ENCODE measurements around the gene AVEN.

AVEN gene

GRCh38 chr15:34065941-34066340, 26.9 kb upstream of the AVEN start:
- TF ChIP-seq CTCF (IDR thresholded peaks at IDR 0.05), result no peak

GRCh38 chr15:34065261-34065660, 26.3 kb upstream of the AVEN start:
- no peak for TF ChIP-seq CTCF (IDR thresholded peaks at IDR 0.05)

DNA sequence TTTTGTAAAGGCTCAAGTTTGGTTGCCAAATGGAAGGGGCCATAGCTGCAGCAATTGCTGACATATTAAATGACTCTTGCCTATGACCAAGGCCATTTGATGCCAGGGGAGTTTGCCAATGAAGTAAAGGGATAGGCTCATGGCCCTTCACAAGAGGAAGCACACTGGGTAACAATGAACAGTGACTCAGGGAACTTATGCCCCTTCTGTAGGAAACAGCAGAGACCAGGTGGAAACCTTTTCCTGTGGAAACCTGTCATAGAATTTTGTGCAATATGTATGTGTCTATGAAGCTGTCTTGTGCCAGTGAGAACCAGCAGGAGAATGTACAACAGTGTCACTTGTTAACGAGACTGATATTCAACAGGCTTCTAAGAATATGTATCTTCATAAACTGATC, 25.4 kb upstream of the AVEN start:
- no peak for TF ChIP-seq CTCF (IDR thresholded peaks at IDR 0.05)

GRCh38 chr15:34059946-34060345, 20.9 kb upstream of the AVEN start:
- no peak for TF ChIP-seq CTCF (IDR thresholded peaks at IDR 0.05)

GRCh38 chr15:34059476-34059875, 20.5 kb upstream of the AVEN start:
- TF ChIP-seq CTCF (IDR thresholded peaks at IDR 0.05), result no peak

DNA sequence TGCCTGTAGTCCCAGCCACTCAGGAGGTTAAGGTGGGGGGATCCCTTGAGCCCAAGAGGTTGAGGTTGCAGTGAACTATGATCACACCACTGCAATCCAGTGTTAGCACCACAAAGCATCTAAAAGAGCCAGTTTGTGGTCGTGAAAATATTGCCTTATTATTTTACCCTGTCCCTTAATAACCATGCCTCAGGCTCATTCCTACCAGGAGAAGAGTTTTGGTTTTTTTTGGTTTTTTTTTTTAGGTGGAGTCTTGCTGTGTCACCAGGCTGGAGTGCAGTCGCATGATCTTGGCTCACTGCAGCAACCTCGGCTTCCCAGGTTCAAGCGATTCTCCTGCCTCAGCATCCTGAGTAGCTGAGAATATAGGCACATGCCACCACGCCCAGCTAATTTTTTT, 17.9 kb upstream of the AVEN start:
- no peak for TF ChIP-seq CTCF (IDR thresholded peaks at IDR 0.05)

GRCh38 chr15:34055868-34056595, 17.0 kb upstream of the AVEN start:
- TF ChIP-seq CTCF (IDR thresholded peaks at IDR 0.05), result no peak
